HK-2 (cell line): Measurements from ENCODE around the gene TMEM115.
A peak's percentile ranks its signal among the peaks of the same experiment; 100 is the strongest.

Experiments
- DNase-seq: peaks from one replicate; pipeline ENCODE4 v3.0.0-alpha.2; 2018; ENCODE audit not compliant: unreplicated experiment

TMEM115 gene

GRCh38 chr3:50358911-50359759 is at the start of gene TMEM115:
Gene TMEM115 (minus strand): TSS chr3:50359521. CDS start chr3:50359063, 458 bp downstream.
- peak; percentile 92 for DNase-seq

GRCh38 chr3:50408443-50408944 is 49.2 kb upstream of the TMEM115 start:
- no peak for DNase-seq

GRCh38 chr3:50406487-50406886 is 47.2 kb upstream of the TMEM115 start:
- DNase-seq = no peak

GRCh38 chr3:50405249-50405648 is 45.9 kb upstream of the TMEM115 start:
- no peak for DNase-seq

GRCh38 chr3:50401978-50402595 is 42.8 kb upstream of the TMEM115 start:
- no peak for DNase-seq

GRCh38 chr3:50396502-50396901 is 37.2 kb upstream of the TMEM115 start:
- DNase-seq = no peak

GRCh38 chr3:50395070-50395860 is 35.9 kb upstream of the TMEM115 start:
- no peak for DNase-seq

- no peak for DNase-seq
Observed at GRCh38 chr3:50393061-50393460, 33.7 kb upstream of the TMEM115 start.

- no peak for DNase-seq
Observed at GRCh38 chr3:50392101-50392715, 32.9 kb upstream of the TMEM115 start.

GRCh38 chr3:50390508-50391224 is 31.3 kb upstream of the TMEM115 start:
- DNase-seq = no peak

GRCh38 chr3:50389414-50389767 is 30.1 kb upstream of the TMEM115 start:
- DNase-seq = no peak

- no peak for DNase-seq
Observed at GRCh38 chr3:50388720-50389413, 29.5 kb upstream of the TMEM115 start.

- DNase-seq = peak; percentile 13
Observed at GRCh38 chr3:50388016-50388719, 28.8 kb upstream of the TMEM115 start.

- no peak for DNase-seq
Observed at GRCh38 chr3:50385754-50386153, 26.4 kb upstream of the TMEM115 start.

GRCh38 chr3:50383750-50384149 is 24.4 kb upstream of the TMEM115 start:
- DNase-seq = no peak

- no peak for DNase-seq
Observed at GRCh38 chr3:50382722-50383121, 23.4 kb upstream of the TMEM115 start.

GRCh38 chr3:50381383-50381782 is 22.1 kb upstream of the TMEM115 start:
- no peak for DNase-seq

- DNase-seq = no peak
Observed at GRCh38 chr3:50380405-50381085, 21.2 kb upstream of the TMEM115 start.

- DNase-seq = no peak
Observed at GRCh38 chr3:50378757-50379156, 19.4 kb upstream of the TMEM115 start.
